GM12801 (cell line): Measurements from ENCODE around the gene EXOC6B.
A peak's percentile ranks its signal among the peaks of the same experiment; 100 is the strongest.

Source experiments
- TF ChIP-seq, protein P1 (sequence below): IDR thresholded peaks from one replicate; pipeline ENCODE4 v1.5.1; 2011; ENCODE audit warnings: control low read depth; ENCODE audit not compliant: insufficient read length; ENCODE audit errors: extremely low read depth

The EXOC6B gene

GRCh38 chr2:72825257-72826155 lies at the start of gene EXOC6B:
EXOC6B (minus strand) TSS chr2:72826033.
- TF ChIP-seq, protein P1, sequence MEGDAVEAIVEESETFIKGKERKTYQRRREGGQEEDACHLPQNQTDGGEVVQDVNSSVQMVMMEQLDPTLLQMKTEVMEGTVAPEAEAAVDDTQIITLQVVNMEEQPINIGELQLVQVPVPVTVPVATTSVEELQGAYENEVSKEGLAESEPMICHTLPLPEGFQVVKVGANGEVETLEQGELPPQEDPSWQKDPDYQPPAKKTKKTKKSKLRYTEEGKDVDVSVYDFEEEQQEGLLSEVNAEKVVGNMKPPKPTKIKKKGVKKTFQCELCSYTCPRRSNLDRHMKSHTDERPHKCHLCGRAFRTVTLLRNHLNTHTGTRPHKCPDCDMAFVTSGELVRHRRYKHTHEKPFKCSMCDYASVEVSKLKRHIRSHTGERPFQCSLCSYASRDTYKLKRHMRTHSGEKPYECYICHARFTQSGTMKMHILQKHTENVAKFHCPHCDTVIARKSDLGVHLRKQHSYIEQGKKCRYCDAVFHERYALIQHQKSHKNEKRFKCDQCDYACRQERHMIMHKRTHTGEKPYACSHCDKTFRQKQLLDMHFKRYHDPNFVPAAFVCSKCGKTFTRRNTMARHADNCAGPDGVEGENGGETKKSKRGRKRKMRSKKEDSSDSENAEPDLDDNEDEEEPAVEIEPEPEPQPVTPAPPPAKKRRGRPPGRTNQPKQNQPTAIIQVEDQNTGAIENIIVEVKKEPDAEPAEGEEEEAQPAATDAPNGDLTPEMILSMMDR = no peak

DNA sequence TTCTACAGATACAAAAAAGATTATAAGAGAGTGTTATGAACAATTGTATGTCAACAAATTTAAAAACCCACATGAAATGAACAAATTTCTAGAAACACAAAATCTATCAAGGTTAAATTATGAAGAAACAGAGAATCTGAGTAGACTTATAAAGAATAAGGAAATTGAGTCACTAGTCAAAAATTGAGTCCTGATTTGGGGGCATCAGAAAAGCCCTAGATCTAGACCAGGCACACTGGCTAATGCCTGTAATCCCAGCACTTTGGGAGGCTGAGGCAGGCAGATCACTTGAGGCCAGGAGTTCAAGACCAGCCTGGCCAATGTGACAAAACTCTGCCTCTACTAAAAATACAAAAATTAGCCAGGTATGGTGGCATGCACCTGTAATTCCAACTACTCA lies 46.0 kb upstream of the EXOC6B start:
- TF ChIP-seq, protein P1 = no peak

- TF ChIP-seq, protein P1 = no peak
These were observed 45.2 kb upstream of the EXOC6B start for GRCh38 chr2:72871060-72871459.

DNA sequence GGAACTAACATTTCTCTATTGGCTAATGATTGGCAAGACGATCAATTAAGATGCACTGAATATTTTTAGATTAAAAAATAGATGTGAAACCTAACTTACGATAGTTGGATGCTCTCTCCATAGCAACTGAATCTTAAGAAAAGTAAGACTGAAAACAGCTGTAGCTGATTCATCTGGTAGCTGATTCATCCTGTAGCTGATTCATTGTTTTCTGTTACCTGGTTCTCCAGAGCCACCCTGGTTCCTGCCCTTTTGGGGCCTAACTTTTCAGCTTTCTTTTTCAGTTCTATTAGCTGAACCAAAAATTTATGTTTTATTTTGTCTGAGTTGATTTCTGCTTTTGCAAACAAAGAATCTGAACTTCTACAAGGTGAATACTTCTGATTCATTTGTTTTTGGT lies 38.7 kb upstream of the EXOC6B start:
- TF ChIP-seq, protein P1 = no peak

- TF ChIP-seq, protein P1 = no peak
These were observed 37.2 kb upstream of the EXOC6B start for GRCh38 chr2:72863046-72863445.

DNA sequence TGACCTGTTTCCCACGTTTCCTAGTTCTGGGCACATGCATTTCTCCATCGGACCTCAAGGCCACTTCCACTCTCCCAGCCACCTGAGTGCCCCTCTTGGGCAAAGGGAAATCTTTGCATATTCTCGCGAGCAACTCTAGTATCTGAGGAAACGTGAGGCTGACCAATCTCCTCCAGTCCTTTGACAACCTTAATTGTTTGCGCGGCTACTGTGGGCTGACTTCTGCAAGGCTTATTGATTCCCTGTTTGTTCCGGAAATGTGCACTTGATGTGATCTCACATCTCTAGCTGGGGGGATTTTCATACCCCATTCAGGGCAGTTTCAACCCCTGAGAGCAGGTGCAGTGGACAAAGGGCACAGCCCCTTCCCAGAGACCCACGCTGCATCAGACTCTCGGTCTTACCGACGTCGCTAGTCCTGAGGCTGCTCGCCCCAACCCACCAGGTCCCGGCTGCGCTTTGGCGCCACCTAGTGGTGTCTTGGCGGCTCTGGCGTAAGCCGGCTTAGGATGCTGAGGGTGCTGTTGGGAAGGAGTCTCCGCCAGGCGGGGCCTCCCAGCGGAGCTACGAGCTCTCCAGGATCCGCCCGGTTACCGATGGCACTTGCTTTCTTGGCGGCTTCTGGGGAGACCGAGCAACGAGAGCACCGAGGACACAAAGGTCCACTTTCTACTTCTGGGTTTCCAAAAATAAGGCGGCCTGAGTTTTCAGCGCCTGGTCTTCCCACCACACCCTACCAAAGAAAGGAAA lies 36.6 kb upstream of the EXOC6B start:
- TF ChIP-seq, protein P1 = peak; percentile 73

GRCh38 chr2:72859831-72860262 lies 34.0 kb upstream of the EXOC6B start:
- TF ChIP-seq, protein P1 = no peak
